Measurements from ENCODE around the gene CTNNA3. TPM values are rescaled to one million over a fixed set of nuclear protein-coding genes. Genes with fewer than 3 reads are reported as not detected.

CTNNA3 gene
- total RNA-seq, 1 experiment from 2014 or later: 0.20 TPM

GRCh38 chr10:67011480-67011879 lies 684.5 kb downstream of the CTNNA3 start:
- H3K27me3 ChIP-seq (replicated peaks; ENCODE audit: control insufficient read depth, insufficient read depth, low read length): no peaks in the 10 kb centered on the region
- ChIA-PET POLR2A (no interaction called here), CTCF (no interaction called here)
- no peaks in the 10 kb centered on the region for H3K4me1 ChIP-seq
- no peaks in the 10 kb centered on the region for H3K4me1 Mint-ChIP-seq (ENCODE audit: low read depth, unreplicated experiment)
- peaks cover 10% of the 10 kb centered on the region for H3K27me3 Mint-ChIP-seq (ENCODE audit: insufficient read depth, unreplicated experiment)
- no peak overlapping the region for H3K4me3 Mint-ChIP-seq (ENCODE audit: unreplicated experiment)
- H3K9me3 ChIP-seq: no peaks in the 10 kb centered on the region
- H3K4me3 ChIP-seq (ENCODE audit: low read depth, low read length): no peak overlapping the region
- H3K36me3 Mint-ChIP-seq (ENCODE audit: insufficient read depth, unreplicated experiment): no peaks in the 10 kb centered on the region
- no peaks in the 10 kb centered on the region for H3K36me3 ChIP-seq (ENCODE audit: control insufficient read depth, insufficient read depth, low read length)
- no peak overlapping the region for H3K27ac Mint-ChIP-seq (ENCODE audit: unreplicated experiment)
- H3K9me3 Mint-ChIP-seq (ENCODE audit: unreplicated experiment): no peaks in the 10 kb centered on the region
- intact Hi-C loops (cut with micrococcal nuclease; ENCODE audit: unreplicated experiment): no loop called here
- DNase-seq: no peak
- BruUV-seq (replicated peaks): no TSS peak
- no peak for TF ChIP-seq CTCF (IDR thresholded peaks at IDR 0.05; ENCODE audit: insufficient read depth in 1 of 2, low read depth in 1 of 2, low read length in 1 of 2, severe bottlenecking in 1 of 2, unreplicated experiment in 1 of 2)

GRCh38 chr10:67005981-67006380 lies 690.0 kb downstream of the CTNNA3 start:
- TF ChIP-seq CTCF (IDR thresholded peaks at IDR 0.05; ENCODE audit: insufficient read depth in 1 of 2, low read depth in 1 of 2, low read length in 1 of 2, severe bottlenecking in 1 of 2, unreplicated experiment in 1 of 2): no peak
- no peaks in the 10 kb centered on the region for H3K27me3 ChIP-seq (replicated peaks; ENCODE audit: control insufficient read depth, insufficient read depth, low read length)
- no peak for DNase-seq
- Mint-ChIP-seq H3K4me3 (ENCODE audit: unreplicated experiment) (no peak overlapping the region), H3K36me3 (ENCODE audit: insufficient read depth, unreplicated experiment) (no peaks in the 10 kb centered on the region), H3K27me3 (ENCODE audit: insufficient read depth, unreplicated experiment) (peaks cover 6% of the 10 kb centered on the region), H3K9me3 (ENCODE audit: unreplicated experiment) (no peaks in the 10 kb centered on the region), H3K27ac (ENCODE audit: unreplicated experiment) (no peak overlapping the region), H3K4me1 (ENCODE audit: low read depth, unreplicated experiment) (no peaks in the 10 kb centered on the region)
- H3K36me3 ChIP-seq (ENCODE audit: control insufficient read depth, insufficient read depth, low read length): no peaks in the 10 kb centered on the region
- no peak overlapping the region for H3K4me3 ChIP-seq (ENCODE audit: low read depth, low read length)
- ChIA-PET POLR2A (no interaction called here), CTCF (no interaction called here)
- intact Hi-C loops (cut with micrococcal nuclease; ENCODE audit: unreplicated experiment): no loop called here
- BruUV-seq (replicated peaks): no TSS peak
- H3K4me1 ChIP-seq: no peaks in the 10 kb centered on the region
- H3K9me3 ChIP-seq: no peaks in the 10 kb centered on the region

- TF ChIP-seq CTCF (IDR thresholded peaks at IDR 0.05; ENCODE audit: insufficient read depth in 1 of 2, low read depth in 1 of 2, low read length in 1 of 2, severe bottlenecking in 1 of 2, unreplicated experiment in 1 of 2): no peak
- H3K27me3 Mint-ChIP-seq (ENCODE audit: insufficient read depth, unreplicated experiment): peaks cover 7% of the 10 kb centered on the region
- no peak overlapping the region for H3K27ac Mint-ChIP-seq (ENCODE audit: unreplicated experiment)
- H3K4me3 ChIP-seq (ENCODE audit: low read depth, low read length): no peak overlapping the region
- intact Hi-C loops (cut with micrococcal nuclease; ENCODE audit: unreplicated experiment): no loop called here
- no peak for DNase-seq
- ChIA-PET CTCF (no interaction called here), POLR2A (no interaction called here)
- H3K9me3 Mint-ChIP-seq (ENCODE audit: unreplicated experiment): no peaks in the 10 kb centered on the region
- no peaks in the 10 kb centered on the region for H3K4me1 Mint-ChIP-seq (ENCODE audit: low read depth, unreplicated experiment)
- no peaks in the 10 kb centered on the region for H3K4me1 ChIP-seq
- H3K9me3 ChIP-seq: no peaks in the 10 kb centered on the region
- H3K36me3 Mint-ChIP-seq (ENCODE audit: insufficient read depth, unreplicated experiment): no peaks in the 10 kb centered on the region
- no peaks in the 10 kb centered on the region for H3K27me3 ChIP-seq (replicated peaks; ENCODE audit: control insufficient read depth, insufficient read depth, low read length)
- no TSS peak for BruUV-seq (replicated peaks)
- H3K4me3 Mint-ChIP-seq (ENCODE audit: unreplicated experiment): no peak overlapping the region
- H3K36me3 ChIP-seq (ENCODE audit: control insufficient read depth, insufficient read depth, low read length): no peaks in the 10 kb centered on the region
These were observed 691.3 kb downstream of the CTNNA3 start for GRCh38 chr10:67004690-67005089.

All from Caco-2 (cell line).